Calu3 (cell line): Measurements from ENCODE around the gene NSFL1C. TPM values are rescaled to one million over a fixed set of nuclear protein-coding genes. Genes with fewer than 3 reads are reported as not detected.

Experiments used
- BruUV-seq: library from RNA; stranded (reverse); fragments of 400-500 nt; replicated peaks from 2 replicates; lab custom pipeline; 2021; lab: Mats Ljungman, UMichigan
- CTCF ChIA-PET: fragments of 300-600 bp; sonication (Branson Sonifier 250); formaldehyde crosslinking; loops from one replicate; lab custom pipeline; 2022; ENCODE audit warnings: antibody characterized with exemption; lab: Charles Lee
- DNase-seq: peaks from one replicate; pipeline ENCODE4 v3.0.0; 2022
- H3K27ac Mint-ChIP-seq: one replicate; pipeline ENCODE4 v1.8.0; 2022; ENCODE audit warnings: mixed read lengths; ENCODE audit not compliant: unreplicated experiment
- H3K27me3 Mint-ChIP-seq: one replicate; pipeline ENCODE4 v1.8.0; 2022; ENCODE audit warnings: mixed read lengths; ENCODE audit not compliant: unreplicated experiment
- H3K36me3 Mint-ChIP-seq: one replicate; pipeline ENCODE4 v1.8.0; 2022; ENCODE audit warnings: mild to moderate bottlenecking, moderate library complexity, mixed read lengths; ENCODE audit not compliant: insufficient read depth, unreplicated experiment
- H3K4me1 Mint-ChIP-seq: one replicate; pipeline ENCODE4 v1.8.0; 2022; ENCODE audit warnings: mild to moderate bottlenecking, low read depth, mixed read lengths; ENCODE audit not compliant: unreplicated experiment
- H3K4me3 Mint-ChIP-seq: one replicate; pipeline ENCODE4 v1.8.0; 2022; ENCODE audit warnings: mild to moderate bottlenecking, low read depth, moderate library complexity, mixed read lengths; ENCODE audit not compliant: unreplicated experiment
- H3K9me3 Mint-ChIP-seq: one replicate; pipeline ENCODE4 v1.8.0; 2022; ENCODE audit warnings: low read depth, mixed read lengths; ENCODE audit not compliant: unreplicated experiment
- CTCF ChIP-seq: fragments of 200-600 bp; IDR thresholded peaks from one replicate; pipeline ENCODE4 v1.8.0; 2022; ENCODE audit warnings: antibody characterized with exemption; ENCODE audit not compliant: unreplicated experiment
- intact Hi-C: fragments of 100-400 bp; cut with micrococcal nuclease; formaldehyde crosslinking; loops from one replicate; pipeline ENCODE4 v1.10.0; 2022; ENCODE audit not compliant: unreplicated experiment
- total RNA-seq: library from RNA; stranded (reverse); gene quantifications from 2 replicates; pipeline ENCODE4 v1.2.3, GENCODE V29; 2022

The NSFL1C gene
- total RNA-seq, 1 experiment from 2014 or later, result 81.0 TPM

GRCh38 chr20:1435337-1435699 is 31.3 kb downstream of the NSFL1C start:
- H3K27ac Mint-ChIP-seq, result no peak overlapping the region
- intact Hi-C loops, result no loop called here

GRCh38 chr20:1434571-1435336 is 31.9 kb downstream of the NSFL1C start:
- H3K27ac Mint-ChIP-seq, result no peak overlapping the region
- TF ChIP-seq CTCF, result no peak
- BruUV-seq, result no TSS peak
- H3K27me3 Mint-ChIP-seq, result no peaks in the 10 kb centered on the region
- no peak for DNase-seq
- no peaks in the 10 kb centered on the region for H3K4me1 Mint-ChIP-seq
- H3K36me3 Mint-ChIP-seq, result no peaks in the 10 kb centered on the region
- CTCF ChIA-PET, result interaction anchor here (0.6 kb wide), 1 partner anchor 121 kb away, joined by 3 read pairs; no protein-coding TSS in a partner anchor
- H3K9me3 Mint-ChIP-seq, result no peaks in the 10 kb centered on the region
- intact Hi-C loops, result no loop called here
- no peak overlapping the region for H3K4me3 Mint-ChIP-seq

More at GRCh38 chr20:1435337-1435699, 31.3 kb downstream of the NSFL1C start:
- Mint-ChIP-seq H3K36me3 (no peaks in the 10 kb centered on the region), H3K4me3 (no peak overlapping the region), H3K4me1 (no peaks in the 10 kb centered on the region), H3K27me3 (no peaks in the 10 kb centered on the region), H3K9me3 (no peaks in the 10 kb centered on the region)
- no TSS peak for BruUV-seq
- TF ChIP-seq CTCF, result no peak
- CTCF ChIA-PET, result interaction anchor here (0.6 kb wide), 1 partner anchor 121 kb away, joined by 3 read pairs; no protein-coding TSS in a partner anchor
- no peak for DNase-seq

DNA sequence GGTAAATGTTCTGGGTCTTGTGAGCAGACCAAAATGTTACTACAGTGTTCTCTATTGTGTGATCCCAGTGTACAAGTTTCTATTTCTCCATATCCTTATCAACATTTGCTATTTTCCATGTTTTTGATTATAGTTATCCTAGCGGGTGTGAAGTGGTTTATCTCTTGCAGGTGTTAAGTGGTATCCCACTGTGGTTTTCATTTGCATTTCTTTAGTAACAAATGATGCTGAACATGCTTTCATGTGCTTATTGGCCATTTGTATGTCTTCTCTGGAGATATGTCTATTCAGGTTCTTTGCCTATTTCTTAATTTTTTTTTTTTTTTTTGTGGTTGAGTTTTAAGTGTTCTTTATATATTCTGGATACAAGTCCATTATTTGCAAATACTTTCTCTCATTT is 35.5 kb downstream of the NSFL1C start:
- no peaks in the 10 kb centered on the region for H3K27me3 Mint-ChIP-seq
- CTCF ChIA-PET, result no interaction called here
- no peaks in the 10 kb centered on the region for H3K9me3 Mint-ChIP-seq
- intact Hi-C loops, result no loop called here
- BruUV-seq, result no TSS peak
- H3K27ac Mint-ChIP-seq, result no peak overlapping the region
- H3K36me3 Mint-ChIP-seq, result no peaks in the 10 kb centered on the region
- no peaks in the 10 kb centered on the region for H3K4me1 Mint-ChIP-seq
- no peak for TF ChIP-seq CTCF
- H3K4me3 Mint-ChIP-seq, result no peak overlapping the region
- DNase-seq, result no peak

DNA sequence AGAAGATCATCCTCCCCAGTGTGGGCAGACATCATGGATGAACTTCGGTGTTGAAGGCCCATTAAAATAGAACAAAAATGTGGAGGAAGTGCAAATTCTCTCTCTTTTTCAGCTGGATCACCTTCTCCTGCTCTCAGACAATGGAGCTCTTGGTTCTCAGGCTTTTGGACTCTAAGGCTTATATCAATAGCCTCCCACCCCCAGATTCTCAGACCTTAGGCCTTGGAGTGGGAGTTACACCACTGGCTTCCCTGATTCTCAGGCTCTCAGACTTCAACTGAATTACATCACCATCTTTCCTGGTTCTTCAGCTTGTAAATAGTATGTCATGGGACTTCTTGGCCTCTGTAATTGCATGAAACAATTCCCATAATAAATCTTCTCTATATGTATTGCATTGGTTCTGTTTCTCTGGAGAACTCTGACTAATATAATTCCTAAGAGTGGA is 36.6 kb downstream of the NSFL1C start:
- Mint-ChIP-seq H3K36me3 (no peaks in the 10 kb centered on the region), H3K4me3 (no peak overlapping the region), H3K27me3 (no peaks in the 10 kb centered on the region), H3K4me1 (no peaks in the 10 kb centered on the region), H3K27ac (no peak overlapping the region), H3K9me3 (no peaks in the 10 kb centered on the region)
- BruUV-seq, result no TSS peak
- intact Hi-C loops, result no loop called here
- no peak for DNase-seq
- no peak for TF ChIP-seq CTCF
- CTCF ChIA-PET, result no interaction called here
